H9 (cell line): ENCODE results near the gene MIEF1. TPM values are rescaled to one million over a fixed set of nuclear protein-coding genes. Genes with fewer than 3 reads are reported as not detected.

ENCODE experiments used
- DNase-seq: peaks from one replicate; pipeline ENCODE4 v3.0.0-alpha.2; 2017
- H2AFZ ChIP-seq: one replicate; pipeline ENCODE4 v1.6.1; 2013; ENCODE audit warnings: mild to moderate bottlenecking, low read length, control low read depth, moderate library complexity
- H2AK5ac ChIP-seq: 2 replicates; pipeline ENCODE4 v1.6.1; 2013; ENCODE audit warnings: low read length, control low read depth, mixed read lengths; ENCODE audit not compliant: insufficient read length
- H2BK120ac ChIP-seq: one replicate; pipeline ENCODE4 v1.6.1; 2013; ENCODE audit warnings: low read depth, mild to moderate bottlenecking, low read length, control low read depth, inconsistent platforms; ENCODE audit not compliant: poor library complexity, severe bottlenecking
- H2BK12ac ChIP-seq: 2 replicates; pipeline ENCODE4 v1.6.1; 2013; ENCODE audit warnings: low read length, control low read depth, mixed read lengths, low read depth; ENCODE audit not compliant: insufficient read length
- H2BK15ac ChIP-seq: 2 replicates; pipeline ENCODE4 v1.6.1; 2013; ENCODE audit warnings: low read depth, low read length, control low read depth
- H2BK20ac ChIP-seq: one replicate; pipeline ENCODE4 v1.6.1; 2013; ENCODE audit warnings: low read depth, mild to moderate bottlenecking, low read length, control low read depth, inconsistent platforms; ENCODE audit not compliant: poor library complexity, severe bottlenecking
- H2BK5ac ChIP-seq: 2 replicates; pipeline ENCODE4 v1.6.1; 2013; ENCODE audit warnings: low read length, control low read depth, mixed read lengths; ENCODE audit not compliant: insufficient read length
- H3K14ac ChIP-seq: 2 replicates; pipeline ENCODE4 v1.6.1; 2013; ENCODE audit warnings: low read length, control low read depth; ENCODE audit not compliant: insufficient read depth
- H3K18ac ChIP-seq: 2 replicates; pipeline ENCODE4 v1.6.1; 2013; ENCODE audit warnings: low read depth, mild to moderate bottlenecking, mixed read lengths, low read length, control low read depth; ENCODE audit not compliant: insufficient read length
- H3K23ac ChIP-seq: 2 replicates; pipeline ENCODE4 v1.6.1; 2013; ENCODE audit warnings: low read length, control low read depth, mixed read lengths, low read depth; ENCODE audit not compliant: insufficient read length
- H3K23me2 ChIP-seq: 2 replicates; pipeline ENCODE4 v1.6.1; 2013; ENCODE audit warnings: low read depth, mild to moderate bottlenecking, mixed read lengths, low read length, control low read depth; ENCODE audit not compliant: insufficient read length, poor library complexity, severe bottlenecking
- H3K27ac ChIP-seq: 2 replicates; pipeline ENCODE4 v1.5.1; 2013; ENCODE audit warnings: low read length, control low read depth, mixed read lengths, low read depth; ENCODE audit not compliant: insufficient read length
- H3K27me3 ChIP-seq: 2 replicates; pipeline ENCODE4 v1.6.1; 2013; ENCODE audit warnings: low read length, control low read depth, inconsistent platforms; ENCODE audit not compliant: insufficient read depth
- H3K4ac ChIP-seq: 2 replicates; pipeline ENCODE4 v1.6.1; 2013; ENCODE audit warnings: low read depth, mild to moderate bottlenecking, control low read depth, inconsistent platforms, low read length, moderate library complexity
- H3K4me1 ChIP-seq: 2 replicates; pipeline ENCODE4 v1.6.1; 2013; ENCODE audit warnings: low read length, control low read depth, inconsistent platforms; ENCODE audit not compliant: insufficient read depth
- H3K4me2 ChIP-seq: 2 replicates; pipeline ENCODE4 v1.6.1; 2013; ENCODE audit warnings: low read length, control low read depth, mixed read lengths; ENCODE audit not compliant: insufficient read length, insufficient read depth
- H3K56ac ChIP-seq: 2 replicates; pipeline ENCODE4 v1.6.1; 2013; ENCODE audit warnings: low read depth, mild to moderate bottlenecking, mixed read lengths, low read length, control low read depth; ENCODE audit not compliant: insufficient read length
- H3K79me1 ChIP-seq: 2 replicates; pipeline ENCODE4 v1.6.1; 2013; ENCODE audit warnings: low read depth, mild to moderate bottlenecking, moderate library complexity, low read length, control low read depth, inconsistent platforms; ENCODE audit not compliant: insufficient read depth, poor library complexity, severe bottlenecking
- H3K79me2 ChIP-seq: 2 replicates; pipeline ENCODE4 v1.6.1; 2013; ENCODE audit warnings: low read length, control low read depth, inconsistent platforms; ENCODE audit not compliant: insufficient read depth
- H3K9ac ChIP-seq: 2 replicates; pipeline ENCODE4 v1.6.1; 2013; ENCODE audit warnings: low read length, control low read depth, mixed read lengths; ENCODE audit not compliant: insufficient read length; ENCODE audit errors: extremely low read depth
- H3K9me3 ChIP-seq: one replicate; pipeline ENCODE4 v1.6.1; 2013; ENCODE audit warnings: low read depth, low read length, inconsistent platforms; ENCODE audit not compliant: control insufficient read depth
- H3T11ph ChIP-seq: one replicate; pipeline ENCODE4 v1.6.1; 2013; ENCODE audit warnings: mild to moderate bottlenecking, low read length, control low read depth, inconsistent platforms
- H4K20me1 ChIP-seq: one replicate; pipeline ENCODE4 v1.6.1; 2013; ENCODE audit not compliant: control insufficient read depth, insufficient read length, insufficient read depth
- H4K5ac ChIP-seq: 2 replicates; pipeline ENCODE4 v1.6.1; 2013; ENCODE audit warnings: low read depth, mild to moderate bottlenecking, mixed read lengths, low read length, control low read depth; ENCODE audit not compliant: insufficient read length
- H4K8ac ChIP-seq: replicated peaks from 2 replicates; pipeline ENCODE4 v1.6.1; 2013; ENCODE audit warnings: low read length, control low read depth, mixed read lengths, low read depth; ENCODE audit not compliant: insufficient read length
- H4K91ac ChIP-seq: 2 replicates; pipeline ENCODE4 v1.6.1; 2013; ENCODE audit warnings: low read depth, mild to moderate bottlenecking, moderate library complexity, mixed read lengths, low read length, control low read depth; ENCODE audit not compliant: insufficient read length
- H3K27ac Mint-ChIP-seq, 3 experiments: 2 replicates in 2 of 3; 3 replicates in 1 of 3; pipeline ENCODE4 v1.8.0; 2020 to 2021; ENCODE audit warnings: mixed read lengths in 3 of 3, mild to moderate bottlenecking in 1 of 3, moderate library complexity in 1 of 3
- H3K27me3 Mint-ChIP-seq: 2 replicates; pipeline ENCODE4 v1.8.0; 2021; ENCODE audit warnings: low read depth, mild to moderate bottlenecking, moderate library complexity, mixed read lengths
- H3K36me3 Mint-ChIP-seq, 3 experiments: 2 replicates in 2 of 3; 3 replicates in 1 of 3; pipeline ENCODE4 v1.8.0; 2020 to 2021; ENCODE audit warnings: low read depth in 3 of 3, mixed read lengths in 3 of 3; ENCODE audit not compliant: insufficient read depth in 1 of 3
- H3K4me1 Mint-ChIP-seq, 2 experiments: 2 replicates each; pipeline ENCODE4 v1.8.0; 2020; ENCODE audit warnings: mixed read lengths in 2 of 2
- H3K4me3 Mint-ChIP-seq, 2 experiments: 2 replicates in 1 of 2; 3 replicates in 1 of 2; pipeline ENCODE4 v1.8.0; 2020 to 2021; ENCODE audit warnings: mild to moderate bottlenecking in 2 of 2, mixed read lengths in 2 of 2, moderate library complexity in 1 of 2
- H3K9me3 Mint-ChIP-seq, 2 experiments: 2 replicates in 1 of 2; 3 replicates in 1 of 2; pipeline ENCODE4 v1.8.0; 2020; ENCODE audit warnings: mild to moderate bottlenecking in 2 of 2, mixed read lengths in 2 of 2, moderate library complexity in 1 of 2
- CTCF ChIP-seq: fragments of 200-600 bp; sonication (generic); conservative IDR thresholded peaks from 3 replicates; pipeline ENCODE4 v1.8.0; 2021; ENCODE audit warnings: antibody characterized with exemption, mild to moderate bottlenecking
- WGBS: extraction: QIAGEN DNeasy Blood & Tissue Kit; methylation state at CpG from one replicate; pipeline ENCODE4 v1.1.7; 2013; ENCODE audit warnings: missing lambda C conversion rate, low lambda C conversion rate, mixed read lengths; ENCODE audit not compliant: insufficient read length; ENCODE audit errors: extremely low coverage; 5-methylcytosine and 5-hydroxymethylcytosine counted together
- total RNA-seq: library from RNA; stranded (reverse); gene quantifications from 2 replicates; pipeline ENCODE4 v1.2.1, GENCODE V29; 2021

Gene MIEF1
- total RNA-seq, 1 experiment from 2014 or later, result 32.6 TPM

GRCh38 chr22:39547587-39547947 is 45.5 kb downstream of the MIEF1 start:
- H3K27ac Mint-ChIP-seq, result no peak overlapping the region
- TF ChIP-seq CTCF, result no peak
- H3K27me3 ChIP-seq, result no peaks in the 10 kb centered on the region; the same call in 1 of the 2 replicates

More at GRCh38 chr22:39547587-39547947, 45.5 kb downstream of the MIEF1 start:
- H3K23ac ChIP-seq, result no peak overlapping the region
- H2AK5ac ChIP-seq, result no peak overlapping the region
- no CpG with 5 or more reads among the region's 2 CpGs for WGBS
- H3K79me1 ChIP-seq, result no peaks in the 10 kb centered on the region
- no peak overlapping the region for H3K9ac ChIP-seq
- H4K8ac ChIP-seq, result no peak overlapping the region
- no peak overlapping the region for H3T11ph ChIP-seq
- no peaks in the 10 kb centered on the region for H3K79me2 ChIP-seq
- no peak overlapping the region for H4K91ac ChIP-seq
- H3K4ac ChIP-seq, result no peak overlapping the region
- H3K14ac ChIP-seq, result no peak overlapping the region
- Mint-ChIP-seq H3K36me3 (no peaks in the 10 kb centered on the region), H3K9me3 (no peaks in the 10 kb centered on the region), H3K4me3 (no peak overlapping the region), H3K4me1 (peaks cover 10 to 16% of the 10 kb centered on the region in 2 experiments), H3K27me3 (peaks cover 91% of the 10 kb centered on the region)
- H3K18ac ChIP-seq, result no peak overlapping the region
- H3K4me1 ChIP-seq, result no peaks in the 10 kb centered on the region
- no peak overlapping the region for H2BK5ac ChIP-seq
- no peaks in the 10 kb centered on the region for H3K9me3 ChIP-seq
- no peak overlapping the region for H2BK12ac ChIP-seq
- no peak overlapping the region for H2BK20ac ChIP-seq
- H3K23me2 ChIP-seq, result no peaks in the 10 kb centered on the region
- no peak for DNase-seq
- H4K20me1 ChIP-seq, result no peaks in the 10 kb centered on the region
- H3K4me2 ChIP-seq, result no peak overlapping the region
- H2BK120ac ChIP-seq, result no peak overlapping the region
- no peak overlapping the region for H3K56ac ChIP-seq
- H3K27ac ChIP-seq, result no peak overlapping the region
- no peak overlapping the region for H4K5ac ChIP-seq
- no peak overlapping the region for H2BK15ac ChIP-seq
- no peak overlapping the region for H2AFZ ChIP-seq
